Stimulated activated CD4-positive, alpha-beta T cell treated with anti-CD3 and anti-CD28 coated beads, TNF-alpha, amount 100 ng/mL, for 24 hours (primary cell): Measurements from ENCODE around the gene EXOC1L.
"Not testable (repeated sequence)": the region's sequence is repeated elsewhere in the genome, so short reads cannot be mapped to it uniquely, and the experiment has no call there.

Experiments
- DNase-seq, 3 experiments: peaks; one replicate each; pipeline ENCODE4 v3.0.0-alpha.2; 2020; ENCODE audit warnings: low read depth in 3 of 3

Gene EXOC1L

DNA sequence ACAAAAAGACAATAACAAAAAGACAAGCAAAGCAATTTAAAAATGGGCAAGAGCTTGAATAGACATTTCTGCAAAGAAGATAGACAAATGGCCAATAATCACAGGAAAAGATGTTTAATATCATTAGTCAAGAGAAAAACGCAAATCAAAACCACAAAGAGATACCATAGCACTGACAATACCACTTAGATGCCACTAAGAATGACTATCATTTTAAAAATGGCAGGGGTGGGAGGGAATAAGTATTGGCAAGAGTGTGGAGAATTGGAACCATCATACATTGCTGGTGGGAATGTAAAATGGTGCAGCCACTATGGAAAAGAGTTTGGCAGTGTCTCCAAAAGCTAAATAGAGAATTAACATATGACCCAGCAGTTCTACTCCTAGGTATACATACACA, 18.8 kb downstream of the EXOC1L start:
- no peak for DNase-seq

DNA sequence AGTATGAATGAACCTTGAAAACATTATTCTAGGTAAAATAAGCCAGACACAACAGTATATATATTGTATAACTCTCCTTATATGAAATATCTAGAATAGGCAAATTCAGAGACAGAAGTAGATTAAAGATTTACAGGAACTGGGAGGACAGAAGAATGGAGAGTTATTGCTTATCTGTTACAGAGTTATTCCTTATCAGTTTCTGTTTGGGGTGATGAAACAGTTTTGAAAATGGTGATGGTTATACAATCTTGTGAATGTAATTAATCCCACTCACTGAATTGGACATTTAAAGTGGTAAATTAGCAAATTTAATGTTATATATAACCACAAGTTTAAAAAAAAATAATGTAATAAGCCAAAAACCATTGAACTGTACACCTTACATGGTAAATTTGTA, 19.4 kb downstream of the EXOC1L start:
- DNase-seq: no peak

DNA sequence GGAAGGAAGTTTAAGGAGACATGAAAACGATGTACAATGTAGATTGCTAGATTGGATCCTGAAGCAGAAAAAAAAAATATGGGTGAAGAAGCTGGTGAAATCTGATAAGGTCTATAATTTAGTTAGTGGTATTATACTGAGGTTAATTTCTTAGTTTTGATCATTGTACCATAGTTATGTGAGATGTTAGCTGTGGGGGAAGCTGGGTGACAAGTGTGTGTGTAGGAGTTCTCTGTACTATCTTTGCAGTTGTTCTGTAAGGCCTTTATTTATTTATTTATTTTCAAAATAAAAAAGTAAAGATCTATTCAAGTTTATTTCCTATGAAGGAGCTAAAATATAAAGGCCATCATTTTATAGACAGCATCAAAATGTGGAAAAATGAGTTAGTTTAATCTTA, 21.4 kb downstream of the EXOC1L start:
- DNase-seq: no peak

DNA sequence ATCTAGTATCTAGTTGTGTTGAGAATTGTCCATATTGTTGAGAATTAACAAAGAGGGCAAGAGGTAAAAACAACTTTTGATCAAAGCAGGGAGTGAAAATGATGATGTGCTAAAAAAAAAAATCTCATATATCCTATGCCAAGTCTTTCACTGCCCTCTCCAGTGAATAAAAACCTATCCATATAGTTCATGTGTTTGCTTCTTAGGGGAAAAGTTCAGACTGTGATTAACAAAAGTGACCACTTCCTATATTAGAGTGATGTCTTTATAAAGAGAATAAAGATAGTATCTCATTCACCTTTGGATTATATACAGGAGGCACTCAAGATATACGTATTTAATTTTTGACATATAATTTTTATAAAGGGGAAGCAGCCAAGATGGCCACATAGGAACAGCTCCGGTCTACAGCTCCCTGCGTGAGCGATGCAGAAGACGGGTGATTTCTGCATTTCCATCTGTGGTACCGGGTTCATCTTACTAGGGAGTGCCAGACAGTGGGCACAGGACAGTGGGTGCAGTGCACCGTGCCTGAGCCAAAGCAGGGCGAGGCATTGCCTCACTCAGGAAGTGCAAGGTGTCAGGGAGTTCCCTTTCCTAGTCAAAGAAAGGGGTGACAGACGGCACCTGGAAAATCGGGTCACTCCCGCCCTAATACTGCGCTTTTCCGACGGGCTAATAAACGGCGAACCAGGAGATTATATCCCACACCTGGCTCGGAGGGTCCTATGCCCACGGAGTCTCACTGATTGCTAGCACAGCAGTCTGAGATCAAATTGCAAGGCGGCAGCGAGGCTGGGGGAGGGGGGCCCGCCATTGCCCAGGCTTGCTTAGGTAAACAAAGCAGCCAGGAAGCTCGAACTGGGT, 22.0 kb downstream of the EXOC1L start:
- not testable (repeated sequence) for DNase-seq

DNA sequence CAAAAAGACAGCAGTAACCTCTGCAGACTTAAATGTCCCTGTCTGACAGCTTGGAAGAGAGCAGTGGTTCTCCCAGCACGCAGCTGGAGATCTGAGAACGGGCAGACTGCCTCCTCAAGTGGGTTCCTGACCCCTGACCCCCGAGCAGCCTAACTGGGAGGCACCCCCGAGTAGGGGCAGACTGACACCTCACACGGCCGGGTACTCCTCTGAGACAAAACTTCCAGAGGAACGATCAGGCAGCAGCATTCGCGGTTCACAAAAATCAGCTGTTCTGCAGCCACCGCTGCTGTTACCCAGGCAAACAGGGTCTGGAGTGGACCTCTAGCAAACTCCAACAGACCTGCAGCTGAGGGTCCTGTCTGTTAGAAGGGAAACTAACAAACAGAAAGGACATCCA, 22.7 kb downstream of the EXOC1L start:
- DNase-seq: not testable (repeated sequence)

DNA sequence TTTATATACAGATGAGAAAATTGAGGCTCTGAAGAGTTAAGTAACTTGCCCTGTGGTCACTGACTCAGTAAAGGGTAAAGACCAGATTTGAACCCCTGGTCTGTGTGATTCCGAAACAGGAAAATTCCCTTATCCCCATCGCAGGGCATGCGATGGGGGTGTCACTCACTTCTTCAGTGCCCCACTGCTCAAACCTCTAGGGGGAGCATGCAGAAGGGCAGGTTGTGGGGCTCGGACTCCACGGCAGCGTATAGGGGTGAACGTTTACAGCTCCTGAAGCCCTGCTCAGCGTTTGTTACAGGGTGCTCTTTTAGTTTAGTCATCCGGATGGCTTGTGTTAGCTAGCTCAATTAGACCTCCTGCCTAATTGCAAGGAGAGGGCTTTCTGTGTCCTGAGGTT, 30.1 kb downstream of the EXOC1L start:
- DNase-seq: no peak

DNA sequence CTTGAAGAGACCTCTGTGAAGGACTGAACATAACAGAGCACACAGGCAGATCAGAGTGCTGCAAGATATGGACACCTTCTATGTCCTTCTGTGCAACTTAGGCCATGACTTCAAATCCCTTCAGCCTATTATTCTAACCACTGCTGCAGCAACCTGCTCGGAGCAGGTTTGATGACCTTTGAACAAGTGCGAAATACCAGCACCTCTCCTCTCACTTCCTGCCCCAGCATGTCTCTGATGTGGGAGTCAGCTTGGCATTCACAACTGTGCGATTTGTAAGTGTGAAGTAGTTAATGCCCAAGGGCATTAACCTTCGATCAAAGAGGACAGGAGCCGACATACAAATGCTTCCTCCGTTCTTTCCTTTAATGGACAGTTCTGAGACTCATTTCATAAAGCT, 32.3 kb downstream of the EXOC1L start:
- DNase-seq: peak in 1 of 3 experiments; percentile 1

DNA sequence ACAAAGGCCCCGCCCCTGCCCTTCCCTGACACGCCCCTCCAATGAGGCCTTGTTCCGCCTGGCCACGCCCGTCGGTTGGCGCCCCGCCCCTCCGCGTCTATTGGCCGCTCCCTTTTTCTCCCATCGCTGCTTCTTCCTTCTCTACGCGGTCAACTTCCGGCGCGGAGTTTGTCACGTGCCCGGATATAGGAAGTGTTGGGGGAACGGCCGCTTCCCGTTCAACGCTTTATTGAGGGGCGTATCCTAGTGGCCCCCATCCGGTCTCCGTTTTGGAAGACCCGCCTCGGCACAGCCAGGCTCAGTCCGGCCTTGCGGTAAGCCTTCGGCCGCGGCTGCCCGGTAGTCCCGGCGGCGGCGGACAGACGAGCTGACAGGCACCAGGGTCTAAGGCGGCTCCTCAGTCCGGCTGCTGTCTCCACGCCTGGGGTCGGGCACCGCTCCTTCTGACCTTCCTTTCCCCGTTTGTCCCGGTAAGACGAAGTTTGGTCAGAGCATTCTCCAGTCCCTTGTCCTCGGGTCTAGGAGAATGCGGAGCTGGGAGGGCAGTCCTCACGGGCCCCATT, 34.0 kb downstream of the EXOC1L start, which contains the start of gene EXOC1:
EXOC1 (plus strand) TSS at position 165 of the 563 bp plus-strand sequence. CDS start 4,676 bp downstream, outside the sequence.
- peak; percentile 96 to 99 (median 97) for DNase-seq

DNA sequence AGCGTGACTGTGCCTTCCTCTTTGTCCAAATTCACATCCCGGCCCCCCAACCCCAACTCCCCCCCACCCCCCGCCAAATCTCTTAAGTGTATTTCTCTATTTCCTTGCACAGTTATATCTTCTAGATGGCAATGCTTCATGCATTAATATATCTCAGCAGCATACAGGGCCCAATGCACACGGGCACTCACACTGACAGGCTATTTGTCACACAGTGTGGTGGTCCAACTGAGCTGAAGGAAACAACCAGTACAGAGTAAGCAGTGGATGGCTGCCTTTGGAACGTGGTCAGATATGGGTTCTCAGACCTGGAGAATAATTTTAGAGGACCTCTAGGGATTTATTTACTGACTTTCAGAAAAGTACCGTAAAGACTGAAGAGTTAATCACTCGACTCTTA, 34.5 kb downstream of the EXOC1L start:
- no peak for DNase-seq

DNA sequence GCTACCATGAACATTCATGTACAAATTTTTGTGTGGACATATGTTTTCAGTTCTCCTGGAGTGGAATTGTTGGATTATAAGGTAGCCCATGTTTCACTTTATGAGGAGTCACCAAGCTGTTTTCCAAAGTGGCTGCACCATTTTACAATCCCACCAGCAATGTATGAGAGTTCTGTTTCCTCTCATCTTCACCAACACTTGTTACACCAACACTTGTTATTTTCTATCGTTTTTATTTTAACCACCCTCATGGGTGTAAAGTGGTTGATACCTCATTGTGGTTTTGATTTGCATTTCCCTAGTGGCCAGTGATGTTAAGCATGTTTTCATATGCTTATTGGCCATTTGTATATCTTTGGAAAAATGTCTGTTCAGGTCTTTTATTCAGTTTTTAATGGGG, 38.0 kb downstream of the EXOC1L start:
- no peak for DNase-seq

DNA sequence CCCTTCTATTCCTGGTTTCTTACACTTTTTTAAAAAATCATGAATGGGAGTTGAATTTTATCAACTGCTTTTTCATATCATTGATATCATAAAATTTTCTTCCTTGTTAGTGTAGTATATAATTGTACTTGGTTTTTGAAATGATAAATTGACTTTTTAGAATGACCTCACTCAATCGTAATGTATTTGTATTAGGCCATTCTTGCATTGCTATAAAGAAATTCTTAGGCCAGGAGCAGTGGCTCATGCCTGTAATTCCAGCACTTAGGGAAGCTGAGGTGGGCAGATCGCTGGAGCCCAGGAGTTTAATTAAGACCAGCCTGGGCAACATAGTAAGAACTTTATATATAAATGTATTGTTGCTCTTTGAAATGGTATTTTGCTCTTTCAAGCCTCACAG, 40.1 kb downstream of the EXOC1L start:
- no peak for DNase-seq

DNA sequence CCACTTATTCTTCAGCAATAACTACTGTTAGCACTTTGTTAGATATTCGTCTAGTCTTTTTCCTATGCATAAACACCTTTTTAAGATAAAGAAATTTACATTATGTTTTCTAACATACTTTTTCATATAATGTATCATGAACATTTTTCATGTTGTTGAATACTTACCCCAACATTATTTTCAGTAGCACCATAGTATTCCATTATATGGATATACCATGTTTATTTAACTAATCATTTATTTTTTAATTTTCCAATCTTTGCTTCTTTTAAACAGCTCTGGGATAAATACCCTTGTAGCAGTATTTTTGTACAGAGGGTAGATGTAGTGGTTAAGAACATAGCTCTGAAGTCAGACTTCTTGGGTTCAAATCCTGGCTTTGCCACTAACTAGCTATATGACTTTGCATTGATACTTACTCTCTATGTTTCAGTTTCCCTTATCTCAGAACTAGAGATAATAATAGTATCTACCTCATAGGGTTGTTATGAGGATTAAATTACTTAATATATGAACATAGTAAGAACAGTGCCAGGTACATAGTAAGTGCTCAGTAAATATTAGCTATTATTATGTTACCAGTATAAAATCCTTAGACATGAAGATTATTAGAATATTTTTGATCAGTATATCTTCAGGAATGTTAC, 45.1 kb downstream of the EXOC1L start:
- DNase-seq: no peak

DNA sequence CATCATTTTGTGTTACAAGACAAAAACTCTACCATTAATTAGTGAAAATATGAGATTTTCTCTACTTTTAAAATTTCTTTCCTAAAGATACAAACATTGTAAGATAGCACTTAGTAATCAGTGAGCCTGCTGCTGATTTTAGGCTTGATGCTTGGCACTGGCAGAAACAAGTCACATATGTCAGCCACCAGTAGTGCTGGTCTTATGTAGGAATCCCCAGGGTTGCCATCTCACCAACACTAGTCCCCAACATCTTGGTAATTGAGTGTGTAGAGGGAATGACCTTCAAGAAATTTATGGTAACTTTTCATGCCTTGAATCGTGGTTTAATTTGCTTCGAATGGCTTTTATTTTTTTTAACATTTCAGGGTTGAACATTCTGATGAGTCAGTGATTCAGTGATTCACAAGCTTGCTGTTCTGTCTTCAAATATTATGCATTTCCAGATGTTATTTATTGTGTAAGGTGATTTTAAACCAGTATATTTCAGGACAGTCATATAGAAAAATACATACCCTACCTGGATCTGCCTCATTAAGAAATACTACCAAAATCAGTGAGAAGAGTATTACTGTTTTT, 45.7 kb downstream of the EXOC1L start:
- no peak for DNase-seq

DNA sequence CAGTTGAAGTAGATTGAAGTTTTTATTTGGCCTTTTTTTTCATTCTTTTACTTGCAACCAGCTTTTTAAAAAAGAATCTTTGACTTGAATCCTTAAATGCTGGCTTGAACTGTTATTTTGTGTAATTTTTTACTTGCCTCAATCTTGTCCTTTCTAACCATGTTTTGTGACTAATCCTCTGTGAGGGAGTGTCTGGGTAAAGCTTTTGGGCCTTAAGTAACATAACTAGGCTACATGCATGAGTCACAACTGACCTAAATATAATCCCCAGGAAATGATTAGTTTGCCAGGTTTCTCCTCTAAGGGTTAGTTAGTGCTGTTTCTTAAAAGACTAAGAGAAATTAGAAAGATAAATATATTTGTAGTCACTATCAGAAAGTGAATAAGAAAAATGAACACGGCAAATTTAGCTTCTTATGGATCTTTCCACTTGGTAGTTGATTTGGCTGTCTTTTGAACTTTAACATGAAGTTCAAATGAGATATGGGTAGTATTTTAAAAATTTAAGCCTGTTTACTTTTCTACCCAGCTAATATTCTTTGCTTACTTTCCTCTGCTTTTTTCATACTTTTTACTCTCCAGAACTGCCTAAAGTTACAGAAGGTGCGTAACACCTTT, 46.8 kb downstream of the EXOC1L start:
- no peak for DNase-seq

DNA sequence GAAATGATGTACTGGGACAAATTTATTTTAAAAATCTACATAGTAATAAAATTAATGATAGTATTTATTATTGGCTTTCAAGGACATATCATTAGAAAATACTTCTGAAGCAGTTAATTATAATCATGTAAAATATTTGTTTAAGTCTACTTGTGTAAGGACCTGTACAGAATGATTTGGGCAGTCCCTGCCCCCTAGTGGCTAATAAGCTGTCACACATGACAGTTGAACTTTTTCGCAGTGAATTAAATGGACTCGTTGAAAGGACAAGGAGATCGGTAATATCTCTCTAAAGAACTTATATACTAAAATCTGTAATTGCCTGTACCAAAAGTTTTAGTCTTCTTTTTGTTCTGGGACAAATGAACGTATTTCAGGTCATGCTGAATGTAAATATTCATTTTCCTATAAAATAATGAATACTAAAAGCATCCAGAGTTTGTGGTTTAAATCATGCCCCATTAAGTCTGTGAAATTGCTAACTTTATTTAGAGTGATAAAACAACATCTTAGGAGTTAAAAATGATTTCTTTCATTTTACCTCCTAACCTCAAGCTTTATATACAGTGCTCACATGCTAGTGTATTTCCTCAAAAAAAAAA, 47.5 kb downstream of the EXOC1L start:
- no peak for DNase-seq

DNA sequence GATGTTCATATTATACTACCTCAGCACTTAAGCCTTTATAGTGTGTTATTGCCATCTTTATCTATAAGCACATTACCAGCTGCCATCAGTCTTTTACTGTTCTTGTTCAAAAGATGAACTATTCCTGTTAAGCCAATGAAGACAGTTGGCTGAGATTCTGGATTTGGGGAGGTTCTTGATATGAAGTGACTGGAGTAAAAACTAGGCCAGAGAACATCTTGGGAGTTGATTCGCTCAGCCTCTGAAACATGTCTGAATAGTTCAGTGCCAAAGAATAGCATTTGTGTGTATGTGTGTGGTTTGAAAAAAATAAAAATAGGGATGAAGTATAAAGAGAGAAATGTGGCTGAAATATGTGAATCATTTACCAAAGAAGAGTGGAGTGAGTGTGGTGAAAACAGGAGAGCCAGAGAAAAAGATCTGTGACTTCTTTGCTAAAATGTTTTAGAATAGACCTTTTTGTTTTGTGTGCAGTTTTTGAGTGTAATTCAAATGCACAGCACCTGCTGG, 49.0 kb downstream of the EXOC1L start:
- DNase-seq: no peak

DNA sequence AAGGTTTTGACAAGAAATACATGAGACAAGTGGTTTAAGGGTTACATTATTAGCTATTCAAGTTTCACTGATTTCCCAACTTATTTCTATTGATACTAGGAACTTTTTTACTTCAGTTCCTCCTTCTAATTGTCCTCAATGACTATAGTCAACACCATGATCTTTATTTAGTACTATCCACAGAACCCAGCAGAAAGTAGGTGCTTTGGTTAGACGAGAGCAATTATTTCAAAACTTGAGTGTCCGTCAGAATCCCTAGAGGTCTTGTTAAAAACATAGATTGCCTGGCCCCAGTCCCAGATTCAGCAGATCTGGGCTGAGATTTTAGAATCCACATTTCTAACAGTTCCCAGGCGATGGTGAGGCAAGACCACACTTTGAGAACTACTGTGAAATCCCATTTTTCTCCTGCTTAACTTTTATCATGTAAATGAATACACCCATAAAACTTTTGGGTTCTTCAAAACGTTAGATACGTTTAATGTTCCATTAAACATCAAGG, 51.8 kb downstream of the EXOC1L start:
- no peak for DNase-seq

DNA sequence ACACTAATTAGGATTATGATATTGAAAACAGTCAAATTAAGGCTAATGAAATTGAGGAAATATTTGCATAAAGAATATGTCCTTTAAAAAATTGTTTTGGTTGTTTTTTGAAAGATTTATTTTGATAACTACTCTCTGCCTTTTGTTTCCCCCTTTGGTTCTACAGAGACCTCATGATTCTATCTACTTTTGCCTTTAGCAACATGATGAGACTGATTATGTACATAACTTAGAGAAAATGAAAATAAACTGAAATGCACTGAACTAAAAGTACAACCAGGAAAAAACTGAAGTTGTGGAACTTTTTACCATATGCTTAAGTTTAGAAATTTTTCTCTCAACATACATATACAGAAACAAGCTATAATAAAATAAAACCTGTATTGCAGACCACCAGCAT, 55.2 kb downstream of the EXOC1L start:
- no peak for DNase-seq

DNA sequence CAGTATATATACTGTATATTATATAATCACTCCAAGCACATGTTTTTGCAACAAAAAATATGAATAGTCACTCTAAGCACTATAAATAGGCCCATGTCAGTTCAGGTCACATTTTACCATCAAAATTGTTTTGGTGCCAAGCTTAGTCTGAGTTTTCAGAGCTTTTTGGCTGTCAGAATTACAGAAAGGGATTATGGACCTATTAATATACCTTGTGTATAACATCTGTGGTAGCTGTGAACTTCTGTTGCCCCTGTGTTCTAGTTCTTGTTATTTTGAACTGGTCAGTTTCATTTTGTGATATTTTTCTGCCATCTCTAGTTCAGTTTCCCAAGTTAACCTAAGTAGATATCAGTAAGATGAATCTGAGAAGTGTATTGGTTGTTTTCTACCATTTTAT, 56.8 kb downstream of the EXOC1L start:
- no peak for DNase-seq

DNA sequence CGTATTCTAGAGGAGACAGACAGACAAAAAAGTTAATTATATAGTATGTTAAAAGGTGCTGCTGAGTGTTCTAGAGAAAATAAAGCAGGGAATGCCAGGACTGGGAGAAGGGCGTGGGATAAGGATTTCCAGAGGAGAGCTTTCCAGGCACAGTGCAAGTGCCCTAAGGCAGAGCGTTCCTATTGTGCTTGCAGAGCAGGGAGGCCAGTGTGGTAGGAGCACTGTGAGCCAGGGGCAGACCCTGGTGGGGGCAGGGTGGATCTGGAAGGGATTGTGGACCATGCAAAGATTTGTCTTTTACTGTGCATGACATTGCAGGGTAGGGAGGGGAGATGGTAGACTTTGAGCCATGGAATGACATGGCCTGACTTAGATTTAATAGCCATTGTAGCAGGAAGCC, 59.6 kb downstream of the EXOC1L start:
- DNase-seq: no peak

DNA sequence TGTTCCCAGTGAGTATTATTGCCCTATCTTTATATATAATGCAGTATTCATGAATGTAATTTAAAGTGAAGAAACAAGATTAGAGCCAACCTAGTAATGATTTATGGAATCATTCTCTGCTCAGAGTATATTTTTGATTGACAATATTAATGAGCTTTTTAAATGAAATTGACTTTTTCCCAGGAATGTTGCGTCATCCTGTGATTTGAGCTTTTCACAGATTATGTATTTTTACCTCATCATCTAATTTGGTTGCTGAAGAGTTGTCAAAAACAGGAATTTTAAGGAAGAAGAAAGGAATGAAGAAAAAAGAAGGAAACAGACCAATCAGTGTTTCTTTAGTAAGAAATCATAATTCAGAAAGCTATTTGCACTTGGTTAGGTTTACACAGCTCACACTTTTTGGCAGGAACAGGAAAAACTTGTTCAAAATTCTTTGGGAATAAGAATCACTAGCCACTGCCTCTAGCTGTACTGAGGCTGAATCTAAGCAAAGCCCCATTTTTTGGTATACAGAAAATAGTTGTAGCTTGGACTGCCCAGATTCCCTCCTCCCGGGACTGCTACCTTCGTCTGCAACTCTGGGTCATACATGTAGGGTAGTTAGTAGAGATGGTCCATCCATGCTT, 61.2 kb downstream of the EXOC1L start:
- DNase-seq: no peak
